Amniotic stem cell (primary cell): ENCODE data around the gene USPL1.
"Not testable (repeated sequence)": the region's sequence is repeated elsewhere in the genome, so short reads cannot be mapped to it uniquely, and the experiment has no call there.

Source experiments
- DNase-seq: peaks from one replicate; lab custom pipeline; 2025; lab: John Stamatoyannopoulos, UW

USPL1 gene

DNA sequence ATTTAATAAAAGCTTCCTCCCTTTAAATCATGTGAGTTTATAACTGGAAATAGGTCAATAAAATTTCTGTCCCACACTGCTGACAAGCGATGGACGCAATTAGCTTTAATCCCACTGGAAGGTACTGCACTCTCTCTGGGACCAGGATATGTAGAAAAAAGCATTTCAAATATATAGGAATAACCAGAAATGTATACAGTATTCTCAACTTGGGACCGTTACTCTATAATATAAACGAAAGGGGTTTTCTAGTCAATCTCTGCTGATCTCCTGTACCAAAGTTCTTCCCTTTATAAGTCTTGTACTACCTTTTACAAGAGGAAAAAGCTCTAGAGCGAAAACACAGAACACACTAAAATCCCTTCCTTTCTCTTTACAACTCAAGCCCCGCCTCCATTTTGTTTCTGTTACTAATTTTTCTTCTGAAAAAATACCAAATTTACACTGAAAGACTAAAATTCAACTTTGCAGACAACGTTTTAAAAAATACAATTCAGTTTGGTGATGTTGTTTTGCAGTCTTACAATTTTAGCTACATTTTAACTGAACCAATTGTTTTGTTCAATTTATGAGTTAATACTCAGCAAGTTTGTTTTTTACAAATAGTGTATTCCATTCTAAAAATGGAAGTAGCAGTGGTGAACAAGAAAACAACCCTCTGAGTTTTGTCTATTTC lies 1.7 kb upstream of the USPL1 start:
- DNase-seq: peak; percentile 19

DNA sequence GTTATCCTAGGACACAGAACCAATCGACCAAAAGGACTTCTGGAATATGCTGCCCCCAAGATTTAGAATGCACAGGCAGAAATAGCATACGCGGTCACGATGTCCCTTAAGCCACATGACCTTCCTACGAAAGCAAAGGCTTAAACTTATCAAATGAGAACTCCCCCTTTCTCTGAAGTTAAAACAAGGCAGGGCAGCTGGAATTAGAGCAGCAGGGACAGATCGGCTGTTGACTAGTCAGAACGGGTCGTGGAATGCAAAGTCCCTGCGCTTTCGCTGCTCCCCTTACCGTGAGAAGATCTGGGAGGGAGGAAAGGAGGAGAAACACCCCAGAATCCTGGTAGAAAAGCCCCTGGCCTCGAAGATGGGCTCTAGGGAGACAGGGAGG lies 799 bp upstream of the USPL1 start:
- peak; percentile 81 for DNase-seq

DNA sequence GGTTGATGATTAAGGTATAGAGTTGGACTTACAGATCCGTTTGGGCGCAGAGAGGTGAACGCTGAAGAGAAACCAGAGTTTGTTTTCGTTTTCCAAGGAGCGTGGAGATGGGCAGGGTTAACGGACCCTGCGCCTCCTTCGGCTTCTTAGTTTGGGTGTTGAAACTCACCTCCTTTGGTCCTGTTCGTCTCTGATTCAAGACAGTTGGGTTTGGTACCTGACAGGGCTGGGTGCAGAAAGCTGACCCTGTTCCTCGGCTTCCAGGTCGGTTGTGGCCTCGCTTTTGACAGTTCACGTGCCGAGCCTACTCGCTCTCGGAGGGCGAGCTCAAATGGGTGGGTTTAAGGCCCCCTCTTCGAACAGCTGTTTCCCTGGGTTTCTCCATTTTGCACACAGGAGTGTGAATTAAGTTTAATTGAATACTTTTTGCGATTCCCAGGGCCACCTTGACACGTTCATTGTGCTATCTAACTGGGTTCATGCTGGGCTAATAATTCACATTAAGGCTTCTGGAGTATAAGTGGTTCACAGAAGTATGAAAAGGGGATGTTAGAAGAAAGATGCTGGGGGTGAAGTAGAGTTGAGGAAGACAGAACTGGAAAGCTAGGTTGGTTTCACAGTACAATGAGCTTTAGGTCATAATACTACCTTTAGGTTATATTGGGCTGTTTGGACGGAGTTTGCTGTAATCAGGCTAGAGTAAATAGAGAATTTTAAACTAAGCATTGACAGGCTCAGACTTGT lies 638 bp downstream of the USPL1 start:
- no peak for DNase-seq

DNA sequence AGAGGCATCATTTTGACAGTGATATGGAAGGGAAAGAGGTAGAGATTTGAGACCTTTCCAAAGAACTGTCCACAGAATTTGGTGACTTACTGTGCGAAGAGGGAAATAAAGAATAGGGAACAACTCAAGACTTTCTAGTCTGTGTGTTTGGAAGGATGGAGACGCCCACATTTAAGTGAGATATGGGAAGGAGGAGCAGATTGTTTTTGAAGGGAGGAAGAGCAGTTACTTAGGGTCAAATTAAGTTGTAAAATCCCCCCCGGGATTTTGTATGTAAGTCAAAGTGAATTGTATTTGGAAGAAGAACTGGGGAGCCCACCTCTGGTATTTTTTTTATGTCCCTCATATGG lies 1.2 kb downstream of the USPL1 start:
- no peak for DNase-seq

DNA sequence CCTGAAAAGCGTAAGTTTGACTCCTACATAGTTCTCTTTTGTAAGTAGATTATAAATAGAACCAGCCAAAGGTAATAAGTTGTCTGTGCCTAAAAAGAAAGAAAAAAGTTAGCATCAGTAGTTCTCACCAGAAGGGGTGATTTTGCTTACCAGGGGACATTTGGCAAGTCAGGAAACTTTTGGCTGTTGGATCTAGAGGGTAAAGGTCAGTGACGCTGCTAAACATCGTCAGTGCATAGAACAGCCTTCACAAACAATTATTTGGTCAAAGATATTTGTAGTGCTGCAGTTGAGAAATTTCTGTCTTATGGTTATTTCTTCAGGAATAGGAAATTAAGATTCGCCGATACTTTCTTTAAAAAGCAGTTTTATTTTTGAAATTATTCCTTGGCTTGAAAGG lies 2.0 kb downstream of the USPL1 start:
- DNase-seq: no peak

DNA sequence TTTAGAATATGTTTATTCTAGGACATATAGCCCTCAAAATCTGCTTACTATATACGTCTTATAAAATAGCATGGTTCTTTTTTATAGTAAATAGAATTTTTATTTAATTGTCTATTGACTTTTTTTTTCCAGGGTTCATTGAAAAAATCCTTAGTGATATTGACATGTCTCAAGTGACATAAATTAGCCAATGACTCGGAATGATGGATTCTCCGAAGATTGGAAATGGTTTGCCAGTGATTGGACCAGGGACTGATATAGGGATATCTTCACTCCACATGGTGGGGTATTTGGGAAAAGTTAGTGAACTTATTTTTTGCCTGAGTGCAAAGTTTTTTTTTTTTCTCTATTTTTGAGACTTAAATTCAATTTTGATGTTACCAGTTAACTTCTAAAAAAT lies 3.2 kb downstream of the USPL1 start:
- DNase-seq: no peak

DNA sequence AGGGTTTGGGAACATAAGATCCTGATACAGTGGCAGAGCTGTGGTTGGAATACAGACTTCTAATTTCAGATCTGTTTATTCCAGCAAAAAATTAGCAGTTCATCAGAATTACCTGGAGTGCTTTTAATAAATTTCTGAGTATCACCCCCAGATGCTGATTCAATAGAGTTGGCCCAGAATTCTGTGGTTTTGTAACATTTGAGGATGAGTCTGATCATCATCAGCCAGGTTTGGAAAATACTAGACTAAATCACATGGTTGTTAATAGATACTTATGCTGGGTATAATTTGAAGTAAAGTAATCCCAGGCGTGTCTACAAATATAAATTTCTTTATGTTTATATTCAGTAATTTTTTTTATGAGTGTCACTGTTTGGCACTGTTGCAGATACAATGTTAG lies 4.8 kb downstream of the USPL1 start:
- no peak for DNase-seq

DNA sequence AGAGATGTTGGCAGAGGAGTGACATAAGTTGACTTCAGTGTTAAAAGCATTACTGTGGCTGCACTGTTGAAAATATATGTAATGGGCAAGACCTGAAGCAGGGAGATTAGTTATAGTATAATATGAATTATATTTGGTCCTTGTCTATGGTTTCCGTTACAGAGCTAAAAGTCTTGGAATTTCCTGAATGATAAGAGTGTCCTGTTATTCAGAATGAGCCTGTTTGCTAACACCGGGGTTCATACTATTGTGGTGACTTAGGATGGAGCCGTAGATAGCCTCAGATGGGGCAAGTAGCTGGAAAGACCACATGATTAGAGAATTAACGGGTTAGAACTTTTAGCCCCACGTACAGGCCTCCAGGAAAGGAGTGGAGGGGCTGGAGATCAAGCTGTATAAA lies 5.7 kb downstream of the USPL1 start:
- no peak for DNase-seq

DNA sequence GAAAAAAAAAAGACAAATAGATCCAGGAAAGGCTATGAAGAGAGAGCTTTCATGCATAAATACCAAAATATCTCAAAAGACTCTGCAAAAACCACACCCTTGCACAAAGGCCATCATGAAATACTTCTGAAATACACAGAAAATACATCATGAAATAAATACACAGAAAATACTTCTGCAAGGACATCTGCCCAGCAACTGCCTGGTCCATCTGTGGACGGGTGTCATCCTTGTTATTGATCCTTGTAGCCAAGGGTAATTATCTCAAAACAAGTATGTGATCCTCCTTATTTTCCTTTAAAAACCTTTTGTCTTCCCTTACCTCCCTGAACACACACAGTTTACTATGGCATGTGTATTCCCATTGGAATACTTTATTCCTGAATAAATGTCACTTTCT lies 6.9 kb downstream of the USPL1 start:
- no peak for DNase-seq

DNA sequence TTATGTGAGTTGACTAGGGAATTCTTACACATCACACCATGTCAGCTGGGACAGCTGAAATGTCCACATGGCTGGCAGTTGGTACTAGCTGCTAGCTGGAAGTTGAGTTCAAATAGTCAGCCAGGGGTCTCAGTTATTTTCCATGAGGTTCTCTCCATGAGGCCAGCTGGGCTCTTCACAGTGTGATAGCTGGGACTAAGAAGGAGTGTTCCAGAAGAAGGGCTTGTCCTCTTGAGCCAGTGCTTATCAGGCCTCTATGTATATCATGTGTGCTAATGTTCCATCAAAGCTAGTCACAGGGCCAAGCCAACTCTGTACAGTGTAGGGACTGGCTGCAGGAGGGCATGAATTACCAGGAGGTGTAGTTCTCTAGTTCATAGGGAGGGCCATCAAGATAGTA lies 11.8 kb downstream of the USPL1 start:
- no peak for DNase-seq

DNA sequence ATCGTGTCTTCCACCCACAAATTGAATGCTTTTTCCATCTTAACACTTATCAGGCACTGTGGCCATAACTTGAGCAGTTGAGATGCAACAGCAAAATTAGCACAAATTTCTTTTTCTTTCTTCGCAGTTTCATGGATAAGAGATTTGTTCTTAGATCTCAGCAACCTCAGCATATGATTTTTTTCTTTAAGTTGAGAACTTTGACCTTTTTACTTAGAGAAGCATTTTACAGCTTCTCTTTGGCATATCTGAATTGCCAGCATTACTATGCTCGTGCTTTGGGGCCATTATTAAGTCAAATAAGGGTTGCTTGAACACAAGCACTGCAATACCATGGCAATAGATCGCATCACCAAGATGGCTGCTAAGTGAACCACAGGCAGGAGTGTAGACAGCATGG lies 16.1 kb downstream of the USPL1 start:
- DNase-seq: no peak

DNA sequence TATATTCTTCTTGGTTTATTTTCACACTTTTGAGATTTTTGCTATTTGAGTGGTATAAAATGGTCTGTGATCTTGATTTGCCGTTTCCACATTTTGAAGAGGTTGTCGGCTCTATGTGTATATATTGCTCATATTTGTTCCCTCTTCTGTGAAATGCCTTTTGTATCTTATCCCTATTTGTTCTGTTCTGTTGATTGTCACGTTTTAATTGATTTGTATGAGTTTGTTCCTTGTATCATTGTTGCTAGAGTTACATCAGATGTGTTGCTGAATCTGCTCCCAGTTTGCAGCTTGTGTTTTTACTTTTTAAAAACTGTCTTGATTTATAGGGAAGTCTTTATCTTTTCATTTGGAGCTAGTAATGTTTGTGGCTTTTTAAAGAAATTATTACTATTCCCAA lies 17.1 kb downstream of the USPL1 start:
- DNase-seq: no peak

DNA sequence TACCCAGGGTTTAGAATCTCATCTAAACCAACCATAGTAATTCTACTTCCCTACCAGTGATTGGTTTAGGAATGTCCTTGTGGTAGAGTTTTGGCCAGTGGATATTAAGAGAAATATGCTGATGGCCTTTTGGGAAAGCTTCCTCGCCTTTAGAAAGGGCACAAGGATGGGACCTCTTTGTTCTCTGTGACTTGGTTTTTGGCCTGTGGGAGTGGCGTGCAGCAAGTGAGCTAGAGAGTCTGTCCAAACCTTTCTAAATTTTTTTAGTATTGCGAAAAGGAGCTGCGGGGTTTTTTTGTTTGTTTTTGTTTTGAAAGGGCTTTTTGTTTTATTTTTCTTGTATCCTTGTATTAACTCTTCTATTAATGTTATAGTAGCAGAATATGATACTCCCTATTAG lies 20.6 kb downstream of the USPL1 start:
- DNase-seq: no peak

DNA sequence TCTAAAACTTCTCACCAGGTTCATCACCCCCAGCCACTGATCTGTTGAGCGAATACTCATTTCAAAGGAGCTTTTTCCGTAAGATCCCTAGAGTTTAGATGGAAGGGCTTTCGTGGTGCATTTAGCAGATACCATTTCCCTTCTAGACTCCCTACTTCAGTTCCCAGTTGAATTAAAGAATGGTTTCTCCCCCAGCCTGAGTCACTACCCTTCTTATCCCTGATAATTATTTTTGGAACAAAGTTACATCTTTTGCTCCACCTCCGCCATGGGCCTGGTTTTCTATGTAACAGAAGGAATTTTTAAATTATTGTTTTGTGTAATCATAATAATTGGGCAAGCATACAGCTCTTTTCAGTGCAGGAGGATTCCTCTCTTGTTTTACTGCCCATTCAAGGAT lies 22.0 kb downstream of the USPL1 start:
- DNase-seq: no peak

DNA sequence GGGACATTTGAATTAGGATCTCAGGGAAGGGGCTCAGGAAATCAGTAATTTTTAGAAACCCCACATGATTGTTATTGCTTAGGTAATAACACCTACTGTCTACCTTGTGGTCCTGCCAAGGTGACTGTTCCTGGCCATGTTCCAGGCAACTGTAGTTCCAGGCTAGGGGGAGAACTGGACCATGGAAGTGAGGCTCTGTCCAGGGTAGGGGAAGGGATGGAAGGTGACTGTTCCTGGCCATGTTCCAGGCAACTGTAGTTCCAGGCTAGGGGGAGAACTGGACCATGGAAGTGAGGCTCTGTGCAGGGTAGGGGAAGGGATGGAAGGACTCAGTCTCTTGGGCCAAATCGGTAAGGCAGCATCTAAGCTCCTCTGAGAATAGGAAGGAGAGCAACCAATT lies 23.5 kb downstream of the USPL1 start:
- not testable (repeated sequence) for DNase-seq

DNA sequence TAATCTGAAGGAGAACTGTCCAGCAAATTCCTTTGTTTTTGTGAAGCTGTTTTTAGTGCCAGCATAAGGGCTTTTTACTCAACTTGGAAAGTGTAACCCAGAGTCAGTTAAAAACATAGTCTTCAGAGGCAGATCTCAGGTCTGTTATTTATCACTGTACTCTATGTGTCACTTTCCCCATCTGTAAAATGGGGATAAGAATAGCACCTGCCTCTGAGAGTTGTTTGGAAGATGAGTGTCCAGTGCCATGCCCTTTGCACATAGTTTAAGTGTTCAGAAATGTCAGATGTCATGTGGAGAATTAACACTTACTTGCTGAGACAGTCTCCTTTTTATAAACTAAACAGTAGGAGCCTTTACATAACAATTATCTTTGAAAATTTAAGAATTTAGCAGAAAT lies 27.9 kb downstream of the USPL1 start:
- DNase-seq: no peak

DNA sequence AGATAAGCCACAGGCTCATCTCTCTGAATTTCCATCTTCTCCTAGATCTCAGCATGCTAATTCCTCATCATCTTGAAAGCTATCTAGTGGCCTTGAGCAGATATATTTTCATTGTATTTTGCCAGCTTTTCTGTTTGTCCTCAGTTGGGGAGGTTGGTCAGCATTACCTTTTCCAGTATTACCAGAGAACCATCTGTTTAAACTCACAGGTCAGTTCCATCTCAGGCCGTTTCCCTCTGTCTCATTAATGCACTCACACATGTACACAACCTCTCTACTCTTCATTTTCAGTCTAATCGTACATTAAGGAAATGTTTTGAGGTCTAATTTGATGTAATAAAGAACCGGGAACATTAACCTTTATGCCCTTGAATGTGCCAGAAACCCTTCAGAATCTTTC lies 29.7 kb downstream of the USPL1 start:
- no peak for DNase-seq

DNA sequence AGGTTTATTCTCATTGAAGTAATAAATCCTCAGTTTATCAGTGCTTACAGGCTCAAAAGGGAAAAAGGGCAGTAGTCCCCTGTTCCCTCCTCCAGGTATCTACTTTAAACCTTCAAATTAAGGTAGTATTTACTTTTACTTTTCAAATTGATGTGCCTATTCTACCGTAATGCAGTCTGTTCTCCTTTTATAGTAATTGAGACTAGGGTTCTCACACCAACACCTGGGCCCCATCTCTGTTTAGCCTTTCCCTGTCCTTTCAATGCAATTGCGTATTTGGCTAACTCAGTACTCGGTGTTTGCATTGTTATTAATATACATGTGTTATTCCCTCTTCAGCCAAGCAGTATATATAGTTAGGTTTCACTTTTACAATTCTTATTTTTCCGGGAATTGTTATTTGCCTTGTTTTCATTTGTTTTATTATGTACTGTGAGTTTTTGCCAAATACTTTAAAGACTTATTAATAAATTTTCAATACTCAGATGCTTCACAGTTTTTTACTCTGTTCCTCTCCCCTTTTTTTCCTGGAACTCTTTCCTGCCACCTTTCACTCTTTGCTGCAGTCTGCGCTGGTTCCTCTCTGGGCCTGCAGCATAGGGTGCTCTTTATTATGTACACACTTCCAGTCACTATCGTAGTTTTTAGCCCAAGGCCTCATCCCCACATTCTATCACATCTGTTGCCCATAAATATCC lies 30.3 kb downstream of the USPL1 start:
- no peak for DNase-seq

DNA sequence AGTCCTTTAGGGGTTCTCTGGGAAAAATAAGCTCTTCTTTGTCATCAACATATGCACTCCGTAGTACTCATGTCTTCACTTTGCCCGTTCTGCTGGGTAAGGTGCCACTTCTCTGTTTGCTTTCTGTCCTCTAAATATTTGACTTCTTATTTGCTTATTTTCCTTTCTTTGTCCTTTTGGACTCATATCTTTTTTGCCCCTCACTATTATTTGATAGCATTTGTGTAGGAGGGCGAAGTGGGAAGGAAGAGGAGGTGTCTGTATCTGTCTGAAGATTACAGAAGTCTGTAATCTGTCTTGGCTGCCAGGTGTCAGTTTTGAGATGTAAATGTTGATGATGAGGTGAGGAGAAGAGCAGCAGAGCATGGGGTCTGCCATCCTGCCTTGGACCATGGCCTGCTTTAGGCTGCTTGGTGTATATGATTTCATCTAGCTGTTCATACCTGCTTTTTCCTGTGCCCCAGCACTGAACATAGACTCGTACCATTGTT lies 30.8 kb downstream of the USPL1 start:
- DNase-seq: no peak

DNA sequence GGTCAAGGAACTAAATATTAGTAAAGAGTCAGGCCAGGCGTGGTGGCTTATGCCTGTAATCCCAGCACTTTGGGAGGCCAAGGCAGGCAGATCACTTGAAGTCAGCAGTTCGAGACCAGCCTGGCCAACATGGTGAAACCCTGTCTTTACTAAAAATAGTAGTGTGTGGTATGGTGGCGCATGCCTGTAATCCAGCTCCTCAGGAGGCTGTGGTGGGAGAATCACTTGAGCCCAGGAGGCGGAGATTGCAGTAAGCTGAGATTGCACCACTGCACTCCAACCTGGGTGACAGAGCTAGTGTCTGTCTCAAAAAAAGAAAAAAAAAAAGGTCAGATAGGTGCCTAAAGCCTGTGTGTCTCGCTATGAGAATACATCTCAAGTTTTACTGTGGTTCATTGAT lies 33.9 kb downstream of the USPL1 start:
- DNase-seq: not testable (repeated sequence)

DNA sequence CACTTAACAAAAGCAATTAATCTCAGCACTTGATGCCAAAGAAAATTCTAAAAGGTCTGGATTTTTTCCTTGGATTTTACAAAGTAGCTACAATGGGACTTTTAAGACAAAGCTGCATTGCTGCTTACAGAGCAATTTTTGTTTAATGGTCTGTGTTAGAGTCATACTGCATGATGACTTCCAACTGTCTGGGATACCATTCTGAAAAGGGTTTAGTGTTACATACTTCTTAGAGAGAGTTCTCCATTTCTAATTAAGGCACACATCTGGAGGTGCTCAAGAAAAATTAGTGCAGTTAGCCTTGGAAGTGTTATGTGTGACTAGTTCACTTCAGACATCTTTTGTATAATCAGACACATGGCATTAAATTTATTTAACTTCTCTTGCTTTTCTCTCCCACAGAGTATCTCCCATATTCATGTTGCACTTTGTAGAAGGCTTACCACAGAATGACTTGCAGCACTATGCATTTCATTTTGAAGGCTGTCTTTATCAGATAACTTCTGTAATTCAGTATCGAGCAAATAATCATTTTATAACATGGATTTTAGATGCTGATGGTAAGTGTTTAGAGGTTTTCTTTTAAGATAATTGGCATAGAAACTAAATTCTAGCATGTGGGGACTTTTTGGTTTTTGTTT lies 35.1 kb downstream of the USPL1 start:
- DNase-seq: no peak

DNA sequence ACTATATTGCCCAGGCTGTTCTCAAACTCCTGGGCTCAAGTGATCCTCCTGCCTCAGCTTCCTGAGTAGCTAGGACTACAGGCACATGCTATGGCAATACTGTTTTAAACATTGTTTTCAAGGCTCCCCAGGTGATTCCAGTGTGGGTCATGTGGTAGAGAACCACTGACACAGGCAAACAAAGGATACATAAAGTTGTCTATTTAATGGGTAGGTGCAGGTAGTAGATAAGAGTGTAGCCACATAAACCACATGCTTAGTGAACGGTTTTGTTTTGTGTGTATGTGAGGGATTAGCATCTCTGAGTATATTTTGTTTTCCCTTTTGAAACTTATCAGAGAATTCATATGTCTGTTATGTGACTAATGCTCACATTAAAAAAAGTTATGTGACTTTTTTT lies 36.7 kb downstream of the USPL1 start:
- no peak for DNase-seq

DNA sequence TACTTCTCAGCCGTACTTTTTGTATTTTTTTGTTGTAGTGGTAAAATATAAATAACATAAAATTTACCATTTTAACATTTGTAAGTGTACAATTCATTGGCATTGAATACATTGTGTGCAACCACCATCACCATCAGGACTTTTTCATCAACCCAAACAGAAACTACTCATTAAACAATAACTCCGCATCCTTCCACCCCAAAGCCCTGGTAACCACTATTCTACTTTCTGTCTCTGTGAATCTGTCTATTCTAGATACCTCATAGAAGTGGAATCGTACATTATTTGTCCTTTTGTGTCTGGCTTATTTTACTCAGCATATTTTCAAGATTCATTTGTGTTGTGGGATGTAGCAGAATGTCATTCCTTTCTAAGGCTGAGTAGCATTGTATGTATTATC lies 38.5 kb downstream of the USPL1 start:
- no peak for DNase-seq
